HepG2 (cell line): ENCODE measurements around the gene PPIL6. TPM values are rescaled to one million over a fixed set of nuclear protein-coding genes. Genes with fewer than 3 reads are reported as not detected.

Experiments used
- ARNTL ChIP-seq: sonication (generic); formaldehyde crosslinking; IDR thresholded peaks from 2 replicates; pipeline ENCODE4 v1.4.0; 2020; ENCODE audit warnings: mild to moderate bottlenecking, missing genetic modification reagents
- ETV6 ChIP-seq: sonication (generic); formaldehyde crosslinking; conservative IDR thresholded peaks from 2 replicates; pipeline ENCODE4 v1.4.0; 2020; ENCODE audit warnings: missing genetic modification reagents
- HDAC2 ChIP-seq: sonication (generic); formaldehyde crosslinking; IDR thresholded peaks from 2 replicates; pipeline ENCODE4 v1.4.0; 2020; ENCODE audit warnings: missing genetic modification reagents
- KMT2A ChIP-seq: sonication (generic); formaldehyde crosslinking; IDR thresholded peaks from 2 replicates; pipeline ENCODE4 v1.4.0; 2020; ENCODE audit warnings: missing genetic modification reagents
- NAIF1 ChIP-seq: sonication (generic); formaldehyde crosslinking; IDR thresholded peaks from 2 replicates; pipeline ENCODE4 v1.5.0; 2020; ENCODE audit warnings: mild to moderate bottlenecking, missing genetic modification reagents, borderline replicate concordance
- NFATC3 ChIP-seq: sonication (generic); formaldehyde crosslinking; IDR thresholded peaks from 2 replicates; pipeline ENCODE4 v1.5.1; 2020; ENCODE audit warnings: mild to moderate bottlenecking, missing genetic modification reagents
- PHB2 ChIP-seq: fragments of 450-650 bp; IDR thresholded peaks from 2 replicates; pipeline ENCODE4 v1.6.1; 2018; ENCODE audit not compliant: partially characterized antibody
- POLR2A ChIP-seq, 2 experiments: IDR thresholded peaks; 2 replicates each; pipeline ENCODE4 v1.6.1; 2011; ENCODE audit warnings: low read depth in 2 of 2, low read length in 2 of 2, mild to moderate bottlenecking in 1 of 2, moderate library complexity in 1 of 2; ENCODE audit not compliant: insufficient read depth in 1 of 2
- STAT5B ChIP-seq: sonication (generic); formaldehyde crosslinking; IDR thresholded peaks from 2 replicates; pipeline ENCODE4 v1.4.0; 2020; ENCODE audit warnings: missing genetic modification reagents
- SUZ12 ChIP-seq: fragments of 150-350 bp; IDR thresholded peaks from 2 replicates; pipeline ENCODE4 v1.6.1; 2014; ENCODE audit warnings: low read depth, low read length
- TOE1 ChIP-seq: sonication (generic); formaldehyde crosslinking; IDR thresholded peaks from 2 replicates; pipeline ENCODE4 v1.4.0; 2020; ENCODE audit warnings: mild to moderate bottlenecking, missing genetic modification reagents
- ZBTB38 ChIP-seq: sonication (generic); formaldehyde crosslinking; IDR thresholded peaks from 2 replicates; pipeline ENCODE4 v1.5.1; 2020; ENCODE audit warnings: mild to moderate bottlenecking, missing genetic modification reagents
- ZNF350 ChIP-seq: sonication (generic); formaldehyde crosslinking; IDR thresholded peaks from 2 replicates; pipeline ENCODE4 v1.4.0; 2020; ENCODE audit warnings: mild to moderate bottlenecking, low read depth, missing genetic modification reagents, borderline replicate concordance
- polyA plus RNA-seq, 8 experiments: library from polyadenylated mRNA; depleted of rRNA in 3 of 8; stranded (reverse) in 7 of 8; unstranded in 1 of 8; fragments of >200 nt; fragmentation: Illumina TruSeq in 4 of 8; extraction: Trizol in 4 of 8; gene quantifications; 2 replicates each; pipeline versions ENCODE4 v1.2.1 to v1.2.3, GENCODE V29; 2011 to 2016; ENCODE audit warnings: low read depth in 4 of 8, missing spikeins in 1 of 8, mixed read lengths in 1 of 8; ENCODE audit not compliant: insufficient read depth in 1 of 8
- total RNA-seq, 5 experiments: library from RNA; depleted of rRNA; stranded (reverse); fragments of >200 nt; fragmentation: Illumina TruSeq; extraction: Trizol; gene quantifications; 2 replicates each; pipeline ENCODE4 v1.2.3, GENCODE V29; 2016; ENCODE audit warnings: low read depth in 1 of 5
- TF ChIP-seq, protein P1 (sequence below), 2 experiments: sonication (generic) in 1 of 2; formaldehyde crosslinking in 1 of 2; IDR thresholded peaks; 2 replicates each; pipeline versions ENCODE4 v1.4.0 to v1.6.1; 2016 to 2020; ENCODE audit warnings: borderline replicate concordance in 1 of 2, low read depth in 1 of 2, mild to moderate bottlenecking in 1 of 2, missing genetic modification reagents in 1 of 2
- TF ChIP-seq, protein P2 (sequence below): sonication (generic); formaldehyde crosslinking; IDR thresholded peaks from 2 replicates; pipeline ENCODE4 v1.9.0; 2021; ENCODE audit warnings: mild to moderate bottlenecking, missing genetic modification reagents
- TF ChIP-seq, protein P3 (sequence below): sonication (generic); formaldehyde crosslinking; IDR thresholded peaks from 2 replicates; pipeline ENCODE4 v1.4.0; 2020; ENCODE audit warnings: missing genetic modification reagents

Gene PPIL6
- total and polyA plus RNA-seq, 2 of the 13 experiments (the other 11 are each of a cell fraction or from before 2014, with no cell fraction given) = 0.22 to 0.46 TPM

DNA sequence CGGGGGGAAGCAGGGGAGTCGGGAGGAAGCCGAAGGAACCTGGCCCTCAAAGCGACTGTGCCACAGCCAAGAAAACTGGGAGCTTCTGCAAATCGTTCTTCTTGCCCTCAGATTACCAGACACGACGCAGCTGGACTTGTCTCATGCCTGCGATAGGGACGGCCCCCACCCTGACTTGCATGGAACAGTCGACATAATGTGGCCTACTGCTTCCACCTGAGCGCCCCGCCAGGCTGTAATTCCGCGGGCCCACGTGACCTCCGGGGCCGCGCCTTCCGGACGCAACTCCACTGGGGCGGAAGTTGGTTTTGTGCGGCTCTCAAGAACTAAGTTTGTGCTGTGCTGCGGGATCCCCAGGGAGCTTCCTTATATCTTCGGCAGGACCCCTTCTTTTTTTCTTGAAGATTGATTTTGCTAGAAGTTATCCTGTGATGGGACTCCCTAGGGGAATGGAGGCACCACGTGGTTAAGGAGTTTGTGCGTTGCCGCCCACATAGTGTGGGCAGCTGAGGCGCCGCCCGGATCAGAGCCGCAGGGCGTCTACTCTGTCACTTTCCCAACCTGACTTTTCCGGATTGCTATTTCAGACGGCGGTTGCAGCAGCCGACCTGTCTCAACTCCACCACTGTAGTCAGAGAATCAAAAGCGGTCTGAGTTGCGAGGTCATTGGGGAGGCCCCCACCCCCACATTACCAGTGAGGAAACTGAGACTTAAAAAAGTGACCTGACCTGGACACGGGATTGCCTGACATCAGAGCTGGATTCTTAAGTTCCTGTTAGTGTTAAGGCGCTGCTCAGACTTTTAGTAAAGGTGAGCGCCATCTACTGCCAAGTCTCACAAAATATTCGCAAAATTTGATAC, 57.6 kb downstream of the PPIL6 start (continued):
- TF ChIP-seq, protein P1, sequence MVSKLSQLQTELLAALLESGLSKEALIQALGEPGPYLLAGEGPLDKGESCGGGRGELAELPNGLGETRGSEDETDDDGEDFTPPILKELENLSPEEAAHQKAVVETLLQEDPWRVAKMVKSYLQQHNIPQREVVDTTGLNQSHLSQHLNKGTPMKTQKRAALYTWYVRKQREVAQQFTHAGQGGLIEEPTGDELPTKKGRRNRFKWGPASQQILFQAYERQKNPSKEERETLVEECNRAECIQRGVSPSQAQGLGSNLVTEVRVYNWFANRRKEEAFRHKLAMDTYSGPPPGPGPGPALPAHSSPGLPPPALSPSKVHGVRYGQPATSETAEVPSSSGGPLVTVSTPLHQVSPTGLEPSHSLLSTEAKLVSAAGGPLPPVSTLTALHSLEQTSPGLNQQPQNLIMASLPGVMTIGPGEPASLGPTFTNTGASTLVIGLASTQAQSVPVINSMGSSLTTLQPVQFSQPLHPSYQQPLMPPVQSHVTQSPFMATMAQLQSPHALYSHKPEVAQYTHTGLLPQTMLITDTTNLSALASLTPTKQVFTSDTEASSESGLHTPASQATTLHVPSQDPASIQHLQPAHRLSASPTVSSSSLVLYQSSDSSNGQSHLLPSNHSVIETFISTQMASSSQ (IDR thresholded peaks at IDR 0.05; ENCODE audit: low read depth) = peak; percentile 36; the same call in 1 of the 2 replicates
- TF ChIP-seq, protein P1 (CRISPR knock-in tag; IDR thresholded peaks at IDR 0.05; ENCODE audit: borderline replicate concordance) = peak; percentile 28; the same call in 1 of the 2 replicates
- TF ChIP-seq TOE1 (no peak), HDAC2 (CRISPR knock-in tag) (0 out of 2 replicates have a peak, but pooled peaks have one; percentile 11), SUZ12 (no peak), POLR2A (IDR thresholded peaks at IDR 0.05; ENCODE audit: insufficient read depth in 1 of 2, low read depth in 2 of 2, low read length in 2 of 2) (peak in 1 of 2 experiments; percentile 55; a peak in 2 of 4 replicates), NAIF1 (CRISPR knock-in tag) (no peak), ETV6 (peak; percentile 69; the same call in 1 of the 2 replicates), KMT2A (CRISPR knock-in tag) (peak; percentile 51; the same call in 1 of the 2 replicates), ZNF350 (CRISPR knock-in tag) (peak; percentile 76; the same call in 1 of the 2 replicates), ARNTL (CRISPR knock-in tag) (peak; percentile 91), ZBTB38 (CRISPR knock-in tag) (no peak), NFATC3 (CRISPR knock-in tag) (no peak), PHB2 (no peak), STAT5B (CRISPR knock-in tag) (no peak)
- TF ChIP-seq, protein P2, sequence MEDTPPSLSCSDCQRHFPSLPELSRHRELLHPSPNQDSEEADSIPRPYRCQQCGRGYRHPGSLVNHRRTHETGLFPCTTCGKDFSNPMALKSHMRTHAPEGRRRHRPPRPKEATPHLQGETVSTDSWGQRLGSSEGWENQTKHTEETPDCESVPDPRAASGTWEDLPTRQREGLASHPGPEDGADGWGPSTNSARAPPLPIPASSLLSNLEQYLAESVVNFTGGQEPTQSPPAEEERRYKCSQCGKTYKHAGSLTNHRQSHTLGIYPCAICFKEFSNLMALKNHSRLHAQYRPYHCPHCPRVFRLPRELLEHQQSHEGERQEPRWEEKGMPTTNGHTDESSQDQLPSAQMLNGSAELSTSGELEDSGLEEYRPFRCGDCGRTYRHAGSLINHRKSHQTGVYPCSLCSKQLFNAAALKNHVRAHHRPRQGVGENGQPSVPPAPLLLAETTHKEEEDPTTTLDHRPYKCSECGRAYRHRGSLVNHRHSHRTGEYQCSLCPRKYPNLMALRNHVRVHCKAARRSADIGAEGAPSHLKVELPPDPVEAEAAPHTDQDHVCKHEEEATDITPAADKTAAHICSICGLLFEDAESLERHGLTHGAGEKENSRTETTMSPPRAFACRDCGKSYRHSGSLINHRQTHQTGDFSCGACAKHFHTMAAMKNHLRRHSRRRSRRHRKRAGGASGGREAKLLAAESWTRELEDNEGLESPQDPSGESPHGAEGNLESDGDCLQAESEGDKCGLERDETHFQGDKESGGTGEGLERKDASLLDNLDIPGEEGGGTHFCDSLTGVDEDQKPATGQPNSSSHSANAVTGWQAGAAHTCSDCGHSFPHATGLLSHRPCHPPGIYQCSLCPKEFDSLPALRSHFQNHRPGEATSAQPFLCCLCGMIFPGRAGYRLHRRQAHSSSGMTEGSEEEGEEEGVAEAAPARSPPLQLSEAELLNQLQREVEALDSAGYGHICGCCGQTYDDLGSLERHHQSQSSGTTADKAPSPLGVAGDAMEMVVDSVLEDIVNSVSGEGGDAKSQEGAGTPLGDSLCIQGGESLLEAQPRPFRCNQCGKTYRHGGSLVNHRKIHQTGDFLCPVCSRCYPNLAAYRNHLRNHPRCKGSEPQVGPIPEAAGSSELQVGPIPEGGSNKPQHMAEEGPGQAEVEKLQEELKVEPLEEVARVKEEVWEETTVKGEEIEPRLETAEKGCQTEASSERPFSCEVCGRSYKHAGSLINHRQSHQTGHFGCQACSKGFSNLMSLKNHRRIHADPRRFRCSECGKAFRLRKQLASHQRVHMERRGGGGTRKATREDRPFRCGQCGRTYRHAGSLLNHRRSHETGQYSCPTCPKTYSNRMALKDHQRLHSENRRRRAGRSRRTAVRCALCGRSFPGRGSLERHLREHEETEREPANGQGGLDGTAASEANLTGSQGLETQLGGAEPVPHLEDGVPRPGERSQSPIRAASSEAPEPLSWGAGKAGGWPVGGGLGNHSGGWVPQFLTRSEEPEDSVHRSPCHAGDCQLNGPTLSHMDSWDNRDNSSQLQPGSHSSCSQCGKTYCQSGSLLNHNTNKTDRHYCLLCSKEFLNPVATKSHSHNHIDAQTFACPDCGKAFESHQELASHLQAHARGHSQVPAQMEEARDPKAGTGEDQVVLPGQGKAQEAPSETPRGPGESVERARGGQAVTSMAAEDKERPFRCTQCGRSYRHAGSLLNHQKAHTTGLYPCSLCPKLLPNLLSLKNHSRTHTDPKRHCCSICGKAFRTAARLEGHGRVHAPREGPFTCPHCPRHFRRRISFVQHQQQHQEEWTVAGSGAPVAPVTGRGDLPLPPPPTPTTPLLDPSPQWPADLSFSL = no peak
- TF ChIP-seq, protein P3, sequence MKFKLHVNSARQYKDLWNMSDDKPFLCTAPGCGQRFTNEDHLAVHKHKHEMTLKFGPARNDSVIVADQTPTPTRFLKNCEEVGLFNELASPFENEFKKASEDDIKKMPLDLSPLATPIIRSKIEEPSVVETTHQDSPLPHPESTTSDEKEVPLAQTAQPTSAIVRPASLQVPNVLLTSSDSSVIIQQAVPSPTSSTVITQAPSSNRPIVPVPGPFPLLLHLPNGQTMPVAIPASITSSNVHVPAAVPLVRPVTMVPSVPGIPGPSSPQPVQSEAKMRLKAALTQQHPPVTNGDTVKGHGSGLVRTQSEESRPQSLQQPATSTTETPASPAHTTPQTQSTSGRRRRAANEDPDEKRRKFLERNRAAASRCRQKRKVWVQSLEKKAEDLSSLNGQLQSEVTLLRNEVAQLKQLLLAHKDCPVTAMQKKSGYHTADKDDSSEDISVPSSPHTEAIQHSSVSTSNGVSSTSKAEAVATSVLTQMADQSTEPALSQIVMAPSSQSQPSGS (CRISPR knock-in tag) = 0 out of 2 replicates have a peak, but pooled peaks have one; percentile 2
